ENCODE data around the gene PDP2. TPM values are rescaled to one million over a fixed set of nuclear protein-coding genes. Genes with fewer than 3 reads are reported as not detected.

PDP2 gene
- total and polyA plus RNA-seq, 2 donors (not counting 3 experiments of a cell fraction or from before 2014, with no cell fraction given) = 4.4 to 9.3 TPM

GRCh38 chr16:66910175-66910940 is 30.0 kb downstream of the PDP2 start:
- H3K79me2 ChIP-seq (ENCODE audit: control insufficient read depth, insufficient read depth, low read length) = no peaks in the 10 kb centered on the region
- no peak overlapping the region for H3K4me3 ChIP-seq (replicated peaks in 1 of 3; ENCODE audit: insufficient read depth in 1 of 3, low read depth in 1 of 3, low read length in 3 of 3)
- H3K27me3 ChIP-seq (ENCODE audit: control insufficient read depth in 2 of 2, insufficient read depth in 2 of 2, low read length in 2 of 2) = peaks cover 0 to 2% of the 10 kb centered on the region in 2 experiments
- no peak overlapping the region for H3K27ac ChIP-seq (ENCODE audit: insufficient read depth, low read depth, low read length)
- H3K36me3 ChIP-seq (ENCODE audit: control insufficient read depth in 2 of 2, extremely low read depth in 1 of 2, insufficient read depth in 2 of 2, low read length in 2 of 2) = no peaks in the 10 kb centered on the region
- POLR2A ChIA-PET = no interaction called here
- BruUV-seq (replicated peaks) = no TSS peak
- no peak for DNase-seq (ENCODE audit: low read depth, low spot score)
- H3K9me3 ChIP-seq (replicated peaks; ENCODE audit: control insufficient read depth, insufficient read depth, low read length) = no peaks in the 10 kb centered on the region
- no peaks in the 10 kb centered on the region for H4K20me1 ChIP-seq (replicated peaks; ENCODE audit: control insufficient read depth, extremely low read depth, insufficient read depth, low read length)
- TF ChIP-seq CTCF (IDR thresholded peaks at IDR 0.05; ENCODE audit: extremely low read depth in 1 of 2, insufficient read depth in 1 of 2, low read depth in 1 of 2, low read length in 2 of 2) = no peak
- TF ChIP-seq MYC (IDR thresholded peaks at IDR 0.05; ENCODE audit: low read depth, low read length) = no peak
- TF ChIP-seq GATA2 (IDR thresholded peaks at IDR 0.05; ENCODE audit: insufficient read depth, insufficient read length, low read depth, low read length) = no peak
- TF ChIP-seq FOS (IDR thresholded peaks at IDR 0.05; ENCODE audit: borderline replicate concordance, insufficient read depth, low read length) = no peak
- TF ChIP-seq POLR2AphosphoS5 (IDR thresholded peaks at IDR 0.05; ENCODE audit: insufficient read depth, low read depth, low read length) = no peak
- TF ChIP-seq EZH2 (IDR thresholded peaks at IDR 0.05; ENCODE audit: borderline replicate concordance, low read depth, low read length, severe bottlenecking) = no peak
- TF ChIP-seq POLR2A (IDR thresholded peaks at IDR 0.05; ENCODE audit: low read depth, low read length) = no peak
- TF ChIP-seq MAX (IDR thresholded peaks at IDR 0.05; ENCODE audit: insufficient read depth, insufficient read length) = no peak
- no peak for TF ChIP-seq JUN (IDR thresholded peaks at IDR 0.05; ENCODE audit: borderline replicate concordance, insufficient read depth, insufficient read length, low read depth)
- no peak overlapping the region for H2AFZ ChIP-seq (ENCODE audit: low read depth, low read length)
- no peaks in the 10 kb centered on the region for H3K9me1 ChIP-seq (replicated peaks; ENCODE audit: control insufficient read depth, extremely low read depth, insufficient read depth, low read length)
- no peaks in the 10 kb centered on the region for H3K4me1 ChIP-seq (ENCODE audit: control insufficient read depth, extremely low read depth, insufficient read depth, low read length)
- dilution Hi-C loops (cut with MboI; ENCODE audit: extremely low pct_ligation_motif_present, low sequenced_read_pairs) (no loop called here), intact Hi-C loops (cut with micrococcal nuclease) (no loop called here)
- CTCF ChIA-PET = interaction anchor here (1.0 to 3.1 kb wide), 19 partner anchors 8 to 80 kb away, joined by 3 to 19 read pairs (median 6); partner anchors contain the start of genes CDH16, NAE1 and PDP2
- no peak overlapping the region for H3K9ac ChIP-seq (replicated peaks; ENCODE audit: extremely low read depth, insufficient read depth, low read length)
- no peak for FAIRE-seq
- no peak overlapping the region for H3K4me2 ChIP-seq (ENCODE audit: insufficient read depth, low read length)
